GM19468 (cell line): ENCODE measurements around the gene ARRDC3.
"Not testable (repeated sequence)": the region's sequence is repeated elsewhere in the genome, so short reads cannot be mapped to it uniquely, and the experiment has no call there.

ENCODE experiments used
- ATAC-seq: cut with Tn5 transposase; IDR thresholded peaks from one replicate; pipeline ENCODE4 v1.9.1; 2021; ENCODE audit warnings: mild to moderate bottlenecking, moderate library complexity, moderate number of reproducible peaks; ENCODE audit not compliant: unreplicated experiment; ENCODE audit errors: extremely low read depth

ARRDC3 gene

GRCh38 chr5:91386120-91386519 lies 3.0 kb upstream of the ARRDC3 start:
- ATAC-seq, result no peak

GRCh38 chr5:91385596-91385995 lies 2.5 kb upstream of the ARRDC3 start:
- ATAC-seq, result not testable (repeated sequence)

DNA sequence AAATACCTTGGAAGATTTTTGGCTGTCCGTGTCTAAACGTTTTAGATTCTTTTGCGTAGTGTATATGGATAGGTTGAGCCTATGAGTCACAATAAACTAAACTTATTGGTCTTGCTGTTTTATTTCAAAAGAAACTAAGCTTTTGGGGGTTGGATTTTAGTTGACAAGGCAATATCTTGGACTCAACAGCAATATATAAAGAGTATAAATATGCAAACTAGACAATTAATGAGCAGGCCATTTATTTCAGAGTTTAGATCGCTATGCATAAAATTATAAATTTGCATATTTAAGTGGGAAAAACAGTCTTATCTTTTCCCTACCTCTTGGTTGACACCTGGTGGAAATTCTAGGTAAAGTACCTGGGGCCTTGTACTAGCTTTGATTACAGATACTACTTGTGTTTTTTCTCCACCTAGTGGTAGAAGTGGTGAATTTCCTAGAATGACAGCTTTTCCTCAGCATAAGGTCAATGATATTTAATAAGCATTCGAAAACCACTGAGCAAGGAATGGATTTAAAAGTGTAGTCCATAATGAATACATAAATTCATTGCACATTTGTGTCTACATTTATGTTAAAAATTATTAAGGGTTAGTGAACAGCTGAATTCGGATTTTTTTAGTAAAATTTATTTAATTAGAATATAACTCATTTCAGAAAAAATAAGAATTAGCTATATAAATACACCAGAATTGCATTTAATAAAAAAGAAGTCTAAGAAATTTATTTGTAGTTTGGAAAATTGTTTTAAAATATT lies 1.7 kb upstream of the ARRDC3 start:
- ATAC-seq, result no peak

DNA sequence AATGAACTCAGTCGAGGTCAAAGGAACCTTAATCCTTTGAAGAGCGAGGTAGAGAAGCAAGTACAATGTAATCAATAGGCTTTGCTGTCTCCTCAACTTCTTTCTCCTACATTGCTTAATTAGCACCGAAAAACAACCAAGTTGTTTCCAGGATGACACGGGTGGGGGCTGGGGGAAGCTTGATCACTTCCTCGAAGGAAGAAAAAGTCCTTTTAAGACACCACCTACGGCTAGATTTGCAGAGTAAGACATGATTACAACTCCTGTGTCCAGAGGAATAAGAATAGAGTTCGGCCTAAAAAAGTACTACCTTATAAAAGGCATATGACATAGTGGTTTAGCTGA lies 811 bp upstream of the ARRDC3 start:
- no peak for ATAC-seq

DNA sequence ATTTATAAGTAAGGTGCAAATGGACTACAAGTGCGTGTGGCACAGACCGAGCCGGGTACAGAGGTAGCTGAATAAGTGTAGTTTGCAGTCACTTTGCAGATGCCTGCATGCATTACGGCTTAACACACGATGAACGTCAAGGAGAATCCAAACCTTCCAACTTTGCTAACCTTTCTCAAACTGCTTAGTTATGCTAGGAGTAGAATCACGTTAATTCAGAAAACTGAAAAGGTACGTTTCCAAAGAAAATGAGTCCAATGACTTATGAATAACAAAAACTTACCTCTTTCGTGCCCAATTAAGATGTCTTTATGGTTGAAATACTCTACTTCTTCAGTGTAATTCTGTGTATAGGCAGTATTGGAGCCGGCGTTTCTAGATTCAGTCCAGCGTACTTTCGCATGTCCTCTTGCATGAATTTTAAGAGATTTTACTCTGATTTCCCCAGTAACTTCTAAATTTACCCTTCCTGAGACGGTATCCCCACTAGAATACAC lies 539 bp downstream of the ARRDC3 start:
- ATAC-seq, result no peak

DNA sequence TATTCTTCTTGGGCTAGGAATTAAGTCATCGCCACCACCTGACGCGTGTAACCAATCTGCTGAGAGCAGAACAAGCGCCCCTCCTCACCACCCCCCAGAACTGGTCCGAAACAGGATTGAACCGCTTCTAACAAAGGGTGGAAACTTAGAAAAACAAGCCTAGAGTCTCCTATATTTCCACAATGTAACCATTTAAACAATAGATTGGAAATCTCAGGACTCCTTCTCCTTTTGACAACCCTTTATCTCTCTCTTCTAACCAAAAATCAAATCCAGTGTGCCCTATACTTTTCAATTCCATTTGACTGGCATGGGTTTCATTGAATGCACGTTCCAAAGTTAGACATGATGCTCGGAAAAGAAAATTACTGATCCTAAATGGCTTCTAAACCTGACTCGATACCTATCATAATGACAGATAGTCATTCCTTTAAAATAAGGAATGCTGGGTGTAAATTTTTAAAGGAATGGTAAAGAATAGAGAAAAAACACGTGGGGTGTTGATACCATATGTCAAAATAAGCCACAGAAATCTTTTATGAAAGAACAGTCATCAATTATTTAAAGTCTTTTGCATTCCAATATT lies 1.2 kb downstream of the ARRDC3 start:
- ATAC-seq, result no peak

- no peak for ATAC-seq
Observed at GRCh38 chr5:91381239-91381773, 1.8 kb downstream of the ARRDC3 start.

DNA sequence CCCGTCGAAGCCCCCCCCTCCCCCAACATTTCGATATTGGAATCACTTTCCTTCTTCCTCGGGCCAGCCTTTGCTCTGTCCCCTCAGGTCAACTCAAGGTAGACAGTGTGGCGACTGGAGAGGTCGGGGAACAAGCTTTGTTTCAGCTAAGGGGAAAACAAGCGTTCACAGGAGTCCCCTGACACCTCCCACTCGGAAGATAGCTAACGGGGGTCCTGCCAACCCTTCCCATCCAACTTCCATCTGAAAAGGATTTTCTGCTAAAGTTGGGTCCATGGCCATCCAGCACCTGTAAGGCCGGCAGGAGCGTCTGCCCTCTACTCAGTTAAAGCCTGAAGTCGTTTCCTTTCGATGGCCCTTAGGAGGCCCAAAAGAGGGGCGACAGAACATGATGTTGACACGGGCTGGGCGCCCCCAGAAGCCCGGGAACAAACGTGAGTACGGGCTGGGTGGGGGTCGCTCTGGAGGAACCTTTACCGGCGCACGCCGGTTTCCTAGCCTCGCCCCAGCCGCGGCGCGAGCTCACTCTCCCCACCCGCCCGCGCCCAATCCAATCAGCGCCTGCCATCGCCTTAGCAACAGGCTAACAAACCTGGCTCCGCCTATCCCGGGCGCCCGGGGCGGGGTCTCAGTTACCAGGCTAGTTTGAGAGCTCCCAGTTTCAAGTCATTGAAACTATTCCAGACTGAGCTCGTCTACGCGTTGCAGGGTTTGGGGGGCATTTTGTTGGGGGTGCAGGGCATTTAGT lies 2.5 kb downstream of the ARRDC3 start:
- peak; percentile 20 for ATAC-seq

DNA sequence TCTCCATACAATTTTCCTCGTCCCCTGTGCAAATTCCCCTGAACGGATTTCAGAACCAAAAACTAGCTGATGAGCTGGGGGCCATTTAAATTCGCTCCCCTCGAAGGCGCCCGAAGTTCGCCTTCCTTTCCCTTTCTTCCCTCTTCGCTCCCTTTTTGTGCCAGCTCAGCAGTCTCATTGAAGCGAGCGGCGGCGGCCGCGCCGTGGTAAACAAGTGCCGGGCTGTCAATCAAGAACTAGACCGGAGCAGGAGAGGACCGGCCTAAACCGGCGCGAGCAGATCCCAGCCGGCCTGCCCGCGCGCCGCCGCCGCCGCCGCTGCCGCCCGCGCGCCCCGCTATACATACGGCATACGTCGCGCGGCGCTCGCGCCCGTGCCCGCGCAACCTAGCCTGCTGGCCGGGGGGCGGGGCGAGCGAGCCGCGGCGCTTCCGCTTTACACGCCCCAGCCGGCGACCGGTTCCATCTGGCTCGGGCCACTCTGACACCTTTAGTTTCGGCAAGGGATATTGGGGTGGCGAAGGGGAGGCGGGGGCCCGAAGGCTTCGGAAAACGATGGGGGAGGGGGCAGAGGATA lies 3.1 kb downstream of the ARRDC3 start:
- ATAC-seq, result peak; percentile 62

- ATAC-seq, result no peak
Observed at GRCh38 chr5:91379246-91379913, 3.7 kb downstream of the ARRDC3 start.

- ATAC-seq, result no peak
Observed at GRCh38 chr5:91378752-91379211, 4.3 kb downstream of the ARRDC3 start.

GRCh38 chr5:91374893-91375520 lies 8.1 kb downstream of the ARRDC3 start:
- ATAC-seq, result no peak

DNA sequence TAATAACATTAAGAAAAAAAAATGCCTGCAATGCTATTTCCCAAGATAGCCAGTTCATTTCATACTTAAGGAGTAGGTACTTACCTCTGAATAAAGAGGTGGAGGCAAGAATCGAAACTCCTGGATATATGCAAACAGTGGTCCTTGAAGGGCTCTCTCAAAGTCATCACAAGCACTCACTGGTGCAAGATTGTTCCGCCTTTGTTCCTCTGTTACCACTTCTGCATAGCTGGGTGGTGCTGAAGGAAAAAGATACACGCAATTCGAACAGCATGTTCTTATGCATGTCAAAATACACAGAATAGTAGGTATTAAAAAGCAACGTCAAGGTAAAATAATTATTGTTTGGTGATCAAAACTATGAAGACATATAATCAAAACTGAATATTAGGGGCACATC lies 9.5 kb downstream of the ARRDC3 start:
- no peak for ATAC-seq

DNA sequence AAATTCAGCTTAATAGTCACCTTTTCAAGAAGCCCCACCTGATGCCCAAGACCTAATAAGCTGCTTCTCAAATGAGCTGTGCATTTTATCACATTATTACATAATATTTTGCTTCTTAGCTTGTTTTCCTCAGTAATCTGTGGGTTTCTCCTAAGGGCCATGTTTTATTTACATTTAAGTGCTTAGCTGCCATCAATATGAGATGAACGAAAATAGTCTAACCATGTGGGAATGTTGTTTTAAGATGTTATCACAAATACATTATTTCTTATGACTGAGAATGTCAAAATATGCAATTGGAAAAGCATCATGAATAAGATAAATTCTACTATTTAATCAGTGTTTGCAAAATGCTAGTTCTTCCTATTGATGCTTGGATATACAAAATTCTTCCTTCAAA lies 10.1 kb downstream of the ARRDC3 start:
- no peak for ATAC-seq

DNA sequence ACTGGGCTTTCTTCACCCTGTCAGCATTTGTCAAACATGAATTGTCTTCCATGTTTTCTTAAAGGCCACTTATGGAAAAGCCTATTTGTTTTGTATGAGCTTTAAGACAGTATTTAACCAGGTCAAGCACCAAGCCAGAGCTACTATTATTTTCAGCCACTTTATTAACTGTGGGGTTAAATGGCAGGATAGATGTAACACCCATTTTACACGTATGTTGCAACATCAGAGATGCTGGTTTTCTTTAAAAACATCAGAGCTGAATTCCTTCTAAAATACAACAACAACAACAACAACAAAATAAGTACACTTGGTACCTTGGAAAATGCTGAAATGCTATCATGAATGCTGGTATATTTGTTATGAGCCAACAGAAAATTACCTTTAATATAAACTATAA lies 13.6 kb downstream of the ARRDC3 start:
- ATAC-seq, result no peak

GRCh38 chr5:91367908-91368648 lies 15.0 kb downstream of the ARRDC3 start:
- no peak for ATAC-seq

DNA sequence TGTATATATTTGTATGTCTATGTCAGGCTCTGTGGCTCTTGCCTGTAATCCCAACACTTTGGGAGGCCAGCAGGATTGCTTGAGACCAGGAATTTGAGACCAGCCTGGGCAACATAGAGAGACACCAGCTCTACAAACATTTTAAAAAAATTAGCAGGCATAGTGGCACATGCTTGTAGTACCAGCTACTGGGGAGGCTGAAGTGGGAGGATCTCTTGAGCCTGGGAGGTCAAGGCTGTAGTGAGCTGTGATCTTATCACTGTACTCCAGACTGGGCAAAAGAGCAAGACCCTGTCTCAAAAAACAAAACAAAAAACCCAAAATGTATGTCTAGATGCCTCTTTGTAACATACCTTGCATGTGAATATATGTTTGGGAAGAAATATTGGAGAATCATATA lies 15.8 kb downstream of the ARRDC3 start:
- no peak for ATAC-seq

- ATAC-seq, result no peak
Observed at GRCh38 chr5:91366551-91366950, 16.6 kb downstream of the ARRDC3 start.

GRCh38 chr5:91365498-91365897 lies 17.6 kb downstream of the ARRDC3 start:
- no peak for ATAC-seq
